GM19099 (cell line): ENCODE measurements around the gene BRSK1.

ENCODE experiments used
- POLR2A ChIP-seq: IDR thresholded peaks from 3 replicates; pipeline ENCODE4 v1.6.1; 2011; ENCODE audit warnings: low read depth; ENCODE audit not compliant: insufficient read length; ENCODE audit errors: extremely low read depth

Gene BRSK1

GRCh38 chr19:55319785-55320184 is 36.0 kb downstream of the BRSK1 start:
- no peak for TF ChIP-seq POLR2A

GRCh38 chr19:55320844-55321419 is 37.1 kb downstream of the BRSK1 start:
- TF ChIP-seq POLR2A = no peak

- TF ChIP-seq POLR2A = no peak
Measured at GRCh38 chr19:55321466-55322137, 37.8 kb downstream of the BRSK1 start.

GRCh38 chr19:55322204-55322885 is 38.5 kb downstream of the BRSK1 start:
- TF ChIP-seq POLR2A = no peak

- no peak for TF ChIP-seq POLR2A
Measured at GRCh38 chr19:55324662-55325061, 40.9 kb downstream of the BRSK1 start.

- TF ChIP-seq POLR2A = no peak
Measured at GRCh38 chr19:55325172-55325571, 41.4 kb downstream of the BRSK1 start, which contains the start of gene TMEM150B. Gene TMEM150B (minus strand): TSS chr19:55325341. CDS start chr19:55321036, 4,305 bp downstream.

- TF ChIP-seq POLR2A = no peak
Measured at GRCh38 chr19:55333870-55334269, 50.1 kb downstream of the BRSK1 start.

- no peak for TF ChIP-seq POLR2A
Measured at GRCh38 chr19:55336101-55336500, 52.3 kb downstream of the BRSK1 start.

- TF ChIP-seq POLR2A = peak; percentile 27
Measured at GRCh38 chr19:55339105-55339888, 55.5 kb downstream of the BRSK1 start, which contains the start of gene KMT5C. Gene KMT5C (plus strand): TSS chr19:55339876. CDS start chr19:55341937, 2,061 bp downstream.

- peak; percentile 77 for TF ChIP-seq POLR2A
Measured at GRCh38 chr19:55339889-55340783, 56.3 kb downstream of the BRSK1 start.

- no peak for TF ChIP-seq POLR2A
Measured at GRCh38 chr19:55340784-55341147, 57.0 kb downstream of the BRSK1 start.

GRCh38 chr19:55341171-55341588 is 57.4 kb downstream of the BRSK1 start:
- no peak for TF ChIP-seq POLR2A

- no peak for TF ChIP-seq POLR2A
Measured at GRCh38 chr19:55341595-55342531, 58.1 kb downstream of the BRSK1 start.
